Measurements from ENCODE around the gene POFUT1.

- TF ChIP-seq, protein P1, sequence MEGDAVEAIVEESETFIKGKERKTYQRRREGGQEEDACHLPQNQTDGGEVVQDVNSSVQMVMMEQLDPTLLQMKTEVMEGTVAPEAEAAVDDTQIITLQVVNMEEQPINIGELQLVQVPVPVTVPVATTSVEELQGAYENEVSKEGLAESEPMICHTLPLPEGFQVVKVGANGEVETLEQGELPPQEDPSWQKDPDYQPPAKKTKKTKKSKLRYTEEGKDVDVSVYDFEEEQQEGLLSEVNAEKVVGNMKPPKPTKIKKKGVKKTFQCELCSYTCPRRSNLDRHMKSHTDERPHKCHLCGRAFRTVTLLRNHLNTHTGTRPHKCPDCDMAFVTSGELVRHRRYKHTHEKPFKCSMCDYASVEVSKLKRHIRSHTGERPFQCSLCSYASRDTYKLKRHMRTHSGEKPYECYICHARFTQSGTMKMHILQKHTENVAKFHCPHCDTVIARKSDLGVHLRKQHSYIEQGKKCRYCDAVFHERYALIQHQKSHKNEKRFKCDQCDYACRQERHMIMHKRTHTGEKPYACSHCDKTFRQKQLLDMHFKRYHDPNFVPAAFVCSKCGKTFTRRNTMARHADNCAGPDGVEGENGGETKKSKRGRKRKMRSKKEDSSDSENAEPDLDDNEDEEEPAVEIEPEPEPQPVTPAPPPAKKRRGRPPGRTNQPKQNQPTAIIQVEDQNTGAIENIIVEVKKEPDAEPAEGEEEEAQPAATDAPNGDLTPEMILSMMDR (IDR thresholded peaks at IDR 0.05) = no peak
- TF ChIP-seq POLR2A (IDR thresholded peaks at IDR 0.05) = no peak
Observed at GRCh38 chr20:32285621-32286371, 78.1 kb downstream of the POFUT1 start.

Data from gastroesophageal sphincter (tissue), 3 donors.